ENCODE data around the gene MTRR.
A peak's percentile ranks its signal among the peaks of the same experiment; 100 is the strongest.

Gene MTRR

DNA sequence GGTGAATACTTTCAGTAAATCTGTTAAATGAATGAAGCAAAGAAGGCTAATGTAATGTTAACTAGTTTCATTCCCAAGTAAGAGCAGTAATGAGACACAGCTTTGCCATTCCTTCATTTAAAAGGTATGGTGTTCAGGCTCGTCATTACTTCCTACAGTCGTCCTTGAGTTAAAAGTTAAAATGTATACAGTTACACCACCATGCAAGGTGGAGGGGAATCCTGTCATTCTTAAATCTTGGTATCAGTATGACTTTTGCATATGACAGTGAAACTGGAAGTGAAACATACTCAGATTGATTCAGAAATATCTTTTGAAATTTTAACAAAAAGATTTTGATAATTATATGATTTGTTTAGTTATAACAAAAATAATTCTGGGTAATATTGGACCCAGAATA lies 25.9 kb downstream of the MTRR start:
- TF ChIP-seq, protein P1, sequence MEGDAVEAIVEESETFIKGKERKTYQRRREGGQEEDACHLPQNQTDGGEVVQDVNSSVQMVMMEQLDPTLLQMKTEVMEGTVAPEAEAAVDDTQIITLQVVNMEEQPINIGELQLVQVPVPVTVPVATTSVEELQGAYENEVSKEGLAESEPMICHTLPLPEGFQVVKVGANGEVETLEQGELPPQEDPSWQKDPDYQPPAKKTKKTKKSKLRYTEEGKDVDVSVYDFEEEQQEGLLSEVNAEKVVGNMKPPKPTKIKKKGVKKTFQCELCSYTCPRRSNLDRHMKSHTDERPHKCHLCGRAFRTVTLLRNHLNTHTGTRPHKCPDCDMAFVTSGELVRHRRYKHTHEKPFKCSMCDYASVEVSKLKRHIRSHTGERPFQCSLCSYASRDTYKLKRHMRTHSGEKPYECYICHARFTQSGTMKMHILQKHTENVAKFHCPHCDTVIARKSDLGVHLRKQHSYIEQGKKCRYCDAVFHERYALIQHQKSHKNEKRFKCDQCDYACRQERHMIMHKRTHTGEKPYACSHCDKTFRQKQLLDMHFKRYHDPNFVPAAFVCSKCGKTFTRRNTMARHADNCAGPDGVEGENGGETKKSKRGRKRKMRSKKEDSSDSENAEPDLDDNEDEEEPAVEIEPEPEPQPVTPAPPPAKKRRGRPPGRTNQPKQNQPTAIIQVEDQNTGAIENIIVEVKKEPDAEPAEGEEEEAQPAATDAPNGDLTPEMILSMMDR (IDR thresholded peaks at IDR 0.05; ENCODE audit: insufficient read depth, low read length, poor library complexity, severe bottlenecking), result no peak
- Histone ChIP-seq H3K36me3 (ENCODE audit: control insufficient read depth, insufficient read depth, low read length) (peaks cover 12% of the 10 kb centered on the region), H3K27me3 (replicated peaks; ENCODE audit: control insufficient read depth, insufficient read depth, low read length) (no peaks in the 10 kb centered on the region), H3K4me3 (replicated peaks; ENCODE audit: low read depth, low read length) (no peak overlapping the region)
- no peak for DNase-seq (ENCODE audit: extremely low read depth, insufficient read length)

DNA sequence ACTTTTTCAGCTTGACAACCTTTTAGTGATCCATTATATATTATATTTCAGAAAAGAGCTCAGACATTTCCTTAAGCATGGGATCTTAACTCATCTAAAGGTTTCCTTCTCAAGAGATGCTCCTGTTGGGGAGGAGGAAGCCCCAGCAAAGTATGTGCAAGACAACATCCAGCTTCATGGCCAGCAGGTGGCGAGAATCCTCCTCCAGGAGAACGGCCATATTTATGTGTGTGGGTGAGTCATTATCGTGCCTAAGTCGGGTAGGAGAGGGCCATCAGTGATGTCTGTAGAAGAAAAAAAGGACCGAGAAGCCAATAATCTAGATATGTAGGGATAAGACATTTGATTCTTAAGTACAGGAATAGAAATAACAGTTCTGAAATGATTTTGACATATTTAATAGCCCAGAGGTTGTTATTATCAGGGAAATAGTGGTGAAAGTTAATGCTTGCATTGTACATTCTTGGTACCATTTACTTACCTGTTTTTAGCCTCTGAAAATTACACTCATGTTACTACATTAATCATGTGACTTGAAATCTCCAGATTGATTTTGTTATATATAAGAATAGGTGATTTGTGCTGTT lies 28.2 kb downstream of the MTRR start:
- no peaks in the 10 kb centered on the region for H3K27me3 ChIP-seq (replicated peaks; ENCODE audit: control insufficient read depth, insufficient read depth, low read length)
- peaks cover 8% of the 10 kb centered on the region for H3K36me3 ChIP-seq (ENCODE audit: control insufficient read depth, insufficient read depth, low read length)
- TF ChIP-seq, protein P1 (IDR thresholded peaks at IDR 0.05; ENCODE audit: insufficient read depth, low read length, poor library complexity, severe bottlenecking), result peak; percentile 65
- no peak for DNase-seq (ENCODE audit: extremely low read depth, insufficient read length)
- no peak overlapping the region for H3K4me3 ChIP-seq (replicated peaks; ENCODE audit: low read depth, low read length)

DNA sequence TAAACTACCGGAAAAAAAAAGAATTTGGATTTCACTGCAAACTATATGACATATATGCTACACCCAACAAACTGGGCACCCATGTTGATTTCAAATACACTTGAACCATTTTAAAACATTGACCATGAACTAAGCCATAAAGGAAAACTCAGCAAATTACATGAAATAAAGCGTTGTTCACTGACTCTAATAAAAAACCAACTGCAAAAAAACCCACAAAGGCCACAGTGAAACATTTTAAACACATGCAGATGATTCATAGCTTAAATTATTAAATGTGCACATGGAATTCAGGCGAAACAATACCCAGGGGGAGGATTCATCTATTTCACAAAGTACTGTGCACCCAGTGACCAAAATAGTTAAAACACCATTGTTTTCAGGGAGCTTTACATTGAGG lies 33.3 kb downstream of the MTRR start:
- TF ChIP-seq, protein P1 (IDR thresholded peaks at IDR 0.05; ENCODE audit: insufficient read depth, low read length, poor library complexity, severe bottlenecking), result no peak
- no peak overlapping the region for H3K4me3 ChIP-seq (replicated peaks; ENCODE audit: low read depth, low read length)
- peaks cover 11% of the 10 kb centered on the region for H3K36me3 ChIP-seq (ENCODE audit: control insufficient read depth, insufficient read depth, low read length)
- no peaks in the 10 kb centered on the region for H3K27me3 ChIP-seq (replicated peaks; ENCODE audit: control insufficient read depth, insufficient read depth, low read length)
- DNase-seq (ENCODE audit: extremely low read depth, insufficient read length), result no peak

DNA sequence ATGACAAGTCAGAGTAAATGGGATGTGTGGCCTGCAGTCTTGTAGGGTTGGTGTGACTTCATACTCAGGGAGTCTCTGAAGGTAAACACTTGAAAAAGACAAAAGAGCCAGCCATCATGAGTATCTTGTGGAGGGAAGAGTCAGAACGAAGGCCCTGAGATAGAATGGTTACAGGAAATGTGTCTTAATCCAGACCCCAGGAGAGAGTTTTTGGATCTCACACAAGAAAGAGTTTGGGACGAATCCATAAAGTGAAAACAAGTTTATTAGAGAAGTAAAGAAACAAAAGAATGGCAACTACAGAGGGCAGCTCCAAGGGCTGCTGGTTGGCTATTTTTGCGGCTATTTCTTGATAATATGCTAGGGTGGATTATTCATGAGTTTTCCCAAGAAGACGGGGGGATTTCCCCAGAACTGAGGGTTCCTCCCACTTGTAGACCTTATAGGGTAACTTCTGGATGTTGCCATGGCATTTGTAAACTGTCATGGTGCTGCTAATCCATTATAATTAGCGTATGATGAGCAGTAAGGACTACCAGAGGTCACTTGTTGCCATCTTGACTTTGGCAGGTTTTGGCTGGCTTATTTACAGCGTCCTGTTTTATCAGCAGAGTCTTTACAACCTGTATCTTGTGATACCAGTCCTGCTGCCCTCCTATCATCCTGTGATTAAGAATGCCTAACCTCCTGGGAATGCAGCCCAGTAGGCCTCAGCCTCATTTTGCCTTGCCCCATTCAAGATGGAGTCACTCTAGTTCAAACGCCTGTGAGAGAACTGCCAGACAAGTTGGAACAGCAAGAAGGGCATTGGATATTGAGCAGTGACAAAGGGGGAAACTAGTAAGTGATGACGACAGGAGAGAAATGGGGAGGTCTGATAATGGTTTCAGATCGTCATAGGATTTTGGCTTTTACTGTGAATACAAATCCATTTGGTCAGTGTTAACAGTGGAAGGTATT lies 34.0 kb downstream of the MTRR start:
- H3K27me3 ChIP-seq (replicated peaks; ENCODE audit: control insufficient read depth, insufficient read depth, low read length), result no peaks in the 10 kb centered on the region
- no peak overlapping the region for H3K4me3 ChIP-seq (replicated peaks; ENCODE audit: low read depth, low read length)
- TF ChIP-seq, protein P1 (IDR thresholded peaks at IDR 0.05; ENCODE audit: insufficient read depth, low read length, poor library complexity, severe bottlenecking), result no peak
- H3K36me3 ChIP-seq (ENCODE audit: control insufficient read depth, insufficient read depth, low read length), result peaks cover 11% of the 10 kb centered on the region
- DNase-seq (ENCODE audit: extremely low read depth, insufficient read length), result no peak

DNA sequence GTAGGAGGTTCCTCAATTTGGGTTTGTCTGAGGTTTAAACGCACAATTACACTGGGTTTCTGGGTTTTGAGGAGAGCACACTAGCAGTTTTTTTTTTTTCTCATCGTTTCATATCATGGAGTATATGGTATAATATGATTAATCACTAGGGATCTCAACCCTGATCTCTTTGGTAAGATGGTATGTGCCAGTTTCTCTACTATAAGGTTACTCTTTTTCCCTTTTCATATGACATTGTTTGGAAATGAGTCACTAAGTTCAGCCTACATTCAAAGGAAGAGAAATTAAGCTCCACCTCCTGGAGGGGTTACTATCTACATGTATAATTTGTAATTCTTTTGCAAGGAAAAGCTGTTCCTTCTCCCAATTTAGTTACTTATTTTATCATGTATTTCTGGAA lies 35.2 kb downstream of the MTRR start:
- H3K27me3 ChIP-seq (replicated peaks; ENCODE audit: control insufficient read depth, insufficient read depth, low read length), result no peaks in the 10 kb centered on the region
- no peak for DNase-seq (ENCODE audit: extremely low read depth, insufficient read length)
- TF ChIP-seq, protein P1 (IDR thresholded peaks at IDR 0.05; ENCODE audit: insufficient read depth, low read length, poor library complexity, severe bottlenecking), result no peak
- peaks cover 8% of the 10 kb centered on the region for H3K36me3 ChIP-seq (ENCODE audit: control insufficient read depth, insufficient read depth, low read length)
- H3K4me3 ChIP-seq (replicated peaks; ENCODE audit: low read depth, low read length), result no peak overlapping the region
